ENCODE measurements around the gene ZNF730.

ZNF730 gene

DNA sequence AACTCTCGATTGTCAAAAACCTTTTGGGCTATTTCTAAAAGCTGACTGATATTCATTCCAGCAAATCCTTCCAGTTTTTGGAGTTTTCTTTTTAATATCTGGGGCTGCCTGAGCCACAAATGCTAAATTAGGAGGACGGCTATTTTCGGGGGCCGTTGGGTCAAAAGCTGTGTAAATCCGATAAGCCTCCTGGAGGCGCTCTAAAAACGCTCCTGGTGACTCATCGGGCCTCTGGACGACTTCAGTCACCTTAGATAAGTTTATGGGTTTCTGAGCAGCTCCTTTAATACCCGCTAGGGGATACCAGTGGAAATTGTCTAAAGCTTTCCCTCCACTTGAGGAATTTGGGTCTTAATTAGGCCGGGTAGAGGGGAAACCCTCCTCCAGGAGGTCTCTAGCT, 66.4 kb downstream of the ZNF730 start:
- no peak for DNase-seq (ENCODE audit: low spot score)
- TF ChIP-seq CTCF (IDR thresholded peaks at IDR 0.05; ENCODE audit: extremely low read depth, missing control alignments) = no peak

DNA sequence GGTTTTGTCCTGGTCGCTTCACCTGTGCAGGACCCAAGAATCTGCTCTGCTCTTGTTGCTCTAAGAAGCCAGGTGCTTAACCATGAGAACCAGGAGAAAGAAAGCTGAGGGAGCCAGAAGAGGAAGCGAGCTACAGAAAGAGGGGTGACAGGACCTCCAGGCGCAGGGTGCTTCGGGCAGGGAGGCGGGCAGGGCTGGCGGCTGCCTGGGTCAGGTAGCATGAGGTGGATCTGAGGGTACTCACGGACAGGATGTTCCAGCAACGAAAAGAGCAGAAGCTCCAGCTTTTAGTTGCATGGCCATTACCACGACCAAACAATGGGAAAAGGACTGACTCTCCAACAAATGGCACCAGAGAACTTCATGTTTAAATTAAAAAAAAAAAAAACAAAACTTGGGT, 73.5 kb downstream of the ZNF730 start:
- DNase-seq (ENCODE audit: low spot score) = no peak
- no peak for TF ChIP-seq CTCF (IDR thresholded peaks at IDR 0.05; ENCODE audit: extremely low read depth, missing control alignments)

All from GM20000 (cell line).